HL-60/S4 (cell line): ENCODE measurements around the gene PEAR1.
"Not testable (repeated sequence)": the region's sequence is repeated elsewhere in the genome, so short reads cannot be mapped to it uniquely, and the experiment has no call there.

Experiments used
- in situ Hi-C: fragments of 300-500 bp; cut with MboI; formaldehyde crosslinking; loops from 2 replicates; pipeline ENCODE4 v1.14.3; 2022; ENCODE audit warnings: low sequenced_read_pairs

The PEAR1 gene

GRCh38 chr1:156913809-156914387 lies 20.4 kb downstream of the PEAR1 start:
- in situ Hi-C loops, result no loop called here

- in situ Hi-C loops, result no loop called here
These were observed 20.9 kb downstream of the PEAR1 start for GRCh38 chr1:156914440-156914856.

- in situ Hi-C loops, result no loop called here
These were observed 26.9 kb downstream of the PEAR1 start, which contains the start of gene LRRC71 for GRCh38 chr1:156920233-156921052. Gene LRRC71 (plus strand): TSS chr1:156920632. CDS start chr1:156920804, 172 bp downstream.

GRCh38 chr1:156921053-156921529 lies 27.6 kb downstream of the PEAR1 start:
- in situ Hi-C loops, result no loop called here

- in situ Hi-C loops, result no loop called here
These were observed 29.6 kb downstream of the PEAR1 start for GRCh38 chr1:156922986-156923669.

GRCh38 chr1:156923670-156924477 lies 30.4 kb downstream of the PEAR1 start:
- in situ Hi-C loops, result no loop called here

GRCh38 chr1:156924478-156925153 lies 31.1 kb downstream of the PEAR1 start:
- in situ Hi-C loops, result no loop called here

GRCh38 chr1:156925154-156926010 lies 31.9 kb downstream of the PEAR1 start:
- in situ Hi-C loops, result no loop called here

- in situ Hi-C loops, result no loop called here
These were observed 32.7 kb downstream of the PEAR1 start for GRCh38 chr1:156926175-156926574.

- in situ Hi-C loops, result not testable (repeated sequence)
These were observed 33.2 kb downstream of the PEAR1 start for GRCh38 chr1:156926695-156927094.

- in situ Hi-C loops, result no loop called here
These were observed 33.9 kb downstream of the PEAR1 start for GRCh38 chr1:156927215-156928042.

GRCh38 chr1:156928043-156928602 lies 34.6 kb downstream of the PEAR1 start:
- in situ Hi-C loops, result no loop called here

GRCh38 chr1:156929596-156930238 lies 36.2 kb downstream of the PEAR1 start:
- in situ Hi-C loops, result no loop called here

GRCh38 chr1:156930483-156930882 lies 37.0 kb downstream of the PEAR1 start:
- in situ Hi-C loops, result no loop called here

- in situ Hi-C loops, result no loop called here
These were observed 37.9 kb downstream of the PEAR1 start for GRCh38 chr1:156931211-156931952.

GRCh38 chr1:156931974-156932710 lies 38.6 kb downstream of the PEAR1 start:
- in situ Hi-C loops, result no loop called here
